NCI-H748 (cell line): ENCODE data around the gene SCLT1.
A peak's percentile ranks its signal among the peaks of the same experiment; 100 is the strongest.

Experiments
- DNase-seq: peaks from one replicate; lab custom pipeline; 2025; ENCODE audit not compliant: unreplicated experiment; lab: John Stamatoyannopoulos, UW

SCLT1 gene

GRCh38 chr4:128846063-128846462 is 247.3 kb downstream of the SCLT1 start:
- DNase-seq = peak; percentile 55

DNA sequence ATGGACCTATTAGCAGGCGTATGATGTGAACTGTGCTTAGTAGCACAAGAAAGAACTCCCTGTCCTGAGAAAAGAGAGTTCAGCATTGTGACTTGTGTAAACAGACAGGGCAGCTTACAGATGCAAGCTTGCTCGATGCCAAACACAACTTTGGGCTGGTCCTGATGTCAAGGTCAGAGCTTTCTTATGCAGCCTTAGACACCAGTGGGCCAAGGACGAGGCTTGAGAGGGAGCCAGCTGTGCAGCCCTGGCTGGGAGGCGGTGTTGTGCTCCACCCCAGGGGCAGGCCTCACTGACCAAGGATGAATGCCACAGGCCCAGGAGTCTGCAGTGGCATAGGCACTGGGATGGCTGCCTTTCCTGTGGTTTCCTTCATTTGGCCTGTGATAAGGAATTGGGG is 248.4 kb downstream of the SCLT1 start:
- no peak for DNase-seq

DNA sequence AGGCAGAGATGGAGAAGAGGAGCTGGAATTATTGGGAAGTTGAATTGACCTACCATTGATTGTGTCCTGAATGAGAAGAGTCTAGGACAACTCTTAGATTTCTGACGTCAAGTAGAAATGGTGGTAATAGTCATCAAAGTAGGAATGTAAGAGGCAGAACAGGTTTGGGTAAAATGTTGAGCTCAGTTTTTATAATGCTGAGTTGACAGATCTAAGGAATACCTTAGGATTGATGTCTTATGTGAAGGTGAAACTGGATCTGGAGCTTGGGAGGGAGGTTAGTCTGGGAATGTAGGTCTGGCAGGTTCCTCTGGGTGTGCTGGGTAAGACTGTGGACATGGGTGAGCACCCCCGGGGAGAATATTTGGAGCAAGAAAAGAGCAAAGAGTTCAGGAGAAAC is 251.9 kb downstream of the SCLT1 start:
- DNase-seq = no peak

DNA sequence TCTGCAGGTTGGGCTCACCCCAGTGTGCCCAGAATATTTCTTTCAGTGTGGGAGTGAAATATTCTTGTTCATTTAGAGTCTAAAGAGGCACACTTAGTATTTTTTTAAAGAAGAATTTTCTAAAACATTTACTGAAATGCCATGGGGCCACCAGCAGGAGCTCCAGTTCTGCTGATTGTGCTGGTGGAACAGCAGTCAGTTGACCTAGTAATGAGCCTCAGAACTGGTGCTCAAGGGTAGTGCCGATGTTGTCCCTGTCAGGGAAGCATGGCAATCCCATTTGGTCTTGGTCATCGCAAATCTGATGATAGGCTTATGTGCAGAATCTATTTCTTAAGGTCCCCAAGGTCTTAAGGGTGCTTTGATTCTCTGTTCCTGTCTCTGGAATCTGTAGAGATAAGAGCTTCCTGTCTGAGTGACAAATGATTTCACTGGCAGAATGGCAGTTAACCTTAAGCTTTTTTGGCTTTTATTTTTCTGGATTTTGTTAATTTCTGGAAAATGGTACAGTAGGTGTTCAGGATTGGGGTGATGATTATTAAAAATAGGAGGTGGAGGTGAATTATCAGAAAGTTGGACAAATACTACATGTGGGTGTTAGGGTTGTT is 252.5 kb downstream of the SCLT1 start:
- DNase-seq = no peak

GRCh38 chr4:128837679-128838078 is 255.7 kb downstream of the SCLT1 start:
- DNase-seq = no peak

GRCh38 chr4:128837198-128837597 is 256.1 kb downstream of the SCLT1 start:
- DNase-seq = no peak

DNA sequence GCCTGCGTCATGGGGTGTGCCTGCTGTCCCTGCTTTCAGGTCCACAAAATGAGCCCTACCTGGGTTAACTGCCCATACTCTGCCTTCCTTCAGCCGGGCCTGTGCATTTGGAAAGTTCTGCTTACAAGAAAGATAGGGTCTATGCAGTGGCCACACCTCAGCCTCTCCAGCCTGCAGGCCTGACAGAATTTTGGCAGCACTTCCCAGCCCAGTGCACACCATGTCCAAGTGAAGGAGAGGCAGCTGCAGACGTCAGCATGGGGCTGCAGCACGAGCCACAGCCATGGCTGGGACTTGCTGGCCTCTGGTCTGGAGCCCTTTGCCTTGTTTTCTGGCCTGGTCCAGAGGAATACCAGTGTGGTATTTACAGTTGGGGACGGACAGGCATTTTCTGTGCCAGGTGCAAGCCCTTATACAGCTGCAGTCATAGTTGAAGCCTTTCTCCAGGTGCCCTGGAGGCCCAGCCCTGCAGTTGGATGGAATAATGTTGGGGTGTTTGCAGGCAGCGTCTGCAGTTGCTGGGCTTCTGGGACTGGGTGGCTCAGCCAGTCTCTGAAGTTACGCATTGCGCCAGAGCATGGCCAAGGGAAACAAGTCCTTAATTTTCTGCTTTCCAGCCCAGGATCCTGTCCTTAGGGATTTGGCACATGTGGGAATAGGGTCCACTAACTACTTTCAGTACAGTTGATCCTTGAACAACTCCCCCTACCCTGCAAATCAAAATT is 257.7 kb downstream of the SCLT1 start:
- no peak for DNase-seq
